ACHN (cell line): Measurements from ENCODE around the gene FAM171A2.
A peak's percentile ranks its signal among the peaks of the same experiment; 100 is the strongest.
"Not testable (repeated sequence)": the region's sequence is repeated elsewhere in the genome, so short reads cannot be mapped to it uniquely, and the experiment has no call there.

Source experiments
- DNase-seq: peaks from one replicate; pipeline ENCODE4 v3.0.0-alpha.2; 2015
- in situ Hi-C: cut with HindIII; loops from 2 replicates; pipeline ENCODE4 v1.10.0; 2017; ENCODE audit warnings: low sequenced_read_pairs, low pct_ligation_motif_present, low pct_unique_long_range_greater_than_20kb

The FAM171A2 gene

DNA sequence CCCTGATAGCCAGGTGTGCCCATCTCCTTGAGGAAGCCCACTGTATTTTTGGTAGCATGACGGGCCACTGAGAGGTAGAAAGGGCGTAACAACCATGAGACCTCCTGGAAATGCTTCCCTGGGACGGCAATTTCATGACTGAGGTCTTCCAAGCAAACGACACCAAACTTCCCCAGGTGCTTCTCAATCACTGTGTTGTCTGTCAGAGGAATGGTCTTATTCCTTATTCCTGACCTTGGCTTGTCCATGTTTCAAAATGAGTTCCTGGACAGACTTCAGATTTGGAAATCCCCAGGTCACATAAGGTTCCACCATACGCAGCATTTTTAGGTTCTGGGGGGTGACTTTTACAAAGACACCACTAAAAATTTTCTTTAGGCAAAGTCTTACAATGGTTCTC lies 1.4 kb upstream of the FAM171A2 start:
- in situ Hi-C loops, result not testable (repeated sequence)

DNA sequence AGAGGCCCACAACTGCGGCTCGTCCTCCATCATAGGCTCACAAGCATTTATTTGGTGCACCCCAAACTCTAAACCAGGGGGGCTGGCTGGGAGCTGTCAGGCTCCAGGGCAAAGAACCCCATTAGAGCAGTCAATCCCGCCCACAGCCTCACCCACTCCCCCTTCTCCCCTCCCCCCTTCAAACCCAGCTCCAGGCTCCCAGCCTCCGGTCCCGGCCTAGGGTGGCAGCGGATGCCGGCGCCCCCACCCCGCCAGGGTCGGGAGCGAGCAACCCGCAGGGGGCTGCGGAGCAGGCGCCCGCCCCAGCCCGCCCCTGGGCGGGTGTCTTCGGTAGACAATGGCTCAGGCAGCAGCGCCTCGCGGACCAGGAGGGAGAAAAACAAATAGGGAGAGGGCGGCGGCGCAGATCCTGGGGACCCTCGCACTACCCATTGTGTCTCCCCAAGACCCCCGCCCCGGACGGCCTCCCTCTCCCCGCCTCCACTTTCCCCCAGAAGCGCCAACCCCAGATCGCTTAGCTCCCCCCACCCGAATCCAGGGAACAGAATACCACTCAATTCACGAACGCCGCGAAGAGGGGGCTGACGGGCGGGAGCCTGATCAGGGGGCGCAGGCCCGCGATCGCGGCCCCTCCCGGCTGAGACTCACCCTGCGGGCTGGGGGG lies 572 bp downstream of the FAM171A2 start:
- in situ Hi-C loops, result no loop called here

More for the DNA sequence above, 1.4 kb upstream of the FAM171A2 start:
- DNase-seq, result not testable (repeated sequence)

DNA sequence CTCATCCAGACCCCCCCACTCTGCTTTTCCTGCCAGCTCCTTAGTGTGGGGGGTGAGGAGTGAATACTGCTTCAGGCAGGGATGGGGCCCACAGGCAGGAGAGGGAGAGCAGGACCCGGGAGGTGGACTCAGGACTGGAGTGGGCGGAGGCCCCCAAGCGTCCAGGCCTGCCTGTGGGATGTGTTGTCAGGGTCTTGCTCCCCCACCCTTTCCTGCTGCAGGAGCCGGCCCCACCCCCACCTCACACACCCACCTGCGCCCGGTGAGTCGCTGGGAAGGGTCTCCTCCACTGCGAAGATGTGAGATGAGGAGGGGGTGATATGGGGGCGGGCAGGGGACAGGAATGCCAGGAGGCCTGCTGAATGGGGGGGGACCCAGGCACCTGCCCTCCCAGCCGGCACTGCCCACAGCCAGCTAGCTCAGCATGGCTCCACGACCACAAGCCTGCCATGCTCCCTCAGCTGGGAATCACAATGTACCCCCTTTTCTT lies 1.1 kb downstream of the FAM171A2 start:
- DNase-seq, result no peak
- in situ Hi-C loops, result no loop called here

More for the DNA sequence above, 572 bp downstream of the FAM171A2 start:
- peak; percentile 22 for DNase-seq

DNA sequence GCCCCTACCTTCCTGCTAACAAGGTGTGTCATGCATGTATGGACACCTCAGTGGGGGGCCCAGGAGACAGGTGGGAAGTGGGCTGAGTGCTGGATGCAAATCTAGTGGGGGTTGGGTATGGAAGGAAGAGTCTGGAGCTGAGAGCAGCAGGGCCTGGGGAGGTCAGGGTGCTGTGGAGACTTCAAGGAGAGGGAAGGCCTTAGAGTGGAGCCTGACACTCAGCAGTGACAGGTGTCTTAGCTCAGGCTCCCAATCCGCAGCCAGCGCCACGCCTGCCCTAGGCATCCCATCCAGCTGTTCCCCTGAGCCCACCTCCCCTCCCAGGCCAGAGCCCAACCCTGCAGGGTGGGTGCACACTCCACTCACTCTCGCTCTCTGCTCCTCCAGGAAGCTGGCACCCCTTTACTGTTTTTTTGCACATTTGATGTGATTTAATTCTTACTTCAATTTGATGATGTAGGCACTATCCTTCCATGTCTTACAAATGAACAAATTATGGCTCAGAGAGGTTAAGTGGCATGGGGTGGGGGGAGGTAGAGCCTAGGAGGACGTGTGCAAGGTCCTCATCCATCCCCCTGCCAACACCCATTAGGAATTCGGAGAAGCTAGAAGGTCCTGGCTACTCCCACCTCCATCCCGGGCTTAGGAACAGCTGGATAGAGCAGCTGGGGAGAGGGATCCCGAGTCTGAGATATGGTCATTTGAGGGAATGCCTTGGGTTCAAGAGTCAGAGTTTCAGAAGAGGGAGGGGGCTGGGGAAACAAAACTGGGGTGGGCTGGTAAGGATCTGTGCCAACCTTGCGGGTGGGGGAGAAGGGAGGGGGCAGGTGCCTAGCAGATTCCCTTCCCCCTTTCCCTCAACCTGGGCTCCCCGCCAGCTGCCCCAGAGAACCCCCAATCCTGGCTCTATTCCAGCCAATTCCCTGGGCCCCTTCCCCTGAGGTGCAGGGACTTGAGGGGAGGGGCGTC lies 2.1 kb downstream of the FAM171A2 start:
- in situ Hi-C loops, result no loop called here
- DNase-seq, result no peak

DNA sequence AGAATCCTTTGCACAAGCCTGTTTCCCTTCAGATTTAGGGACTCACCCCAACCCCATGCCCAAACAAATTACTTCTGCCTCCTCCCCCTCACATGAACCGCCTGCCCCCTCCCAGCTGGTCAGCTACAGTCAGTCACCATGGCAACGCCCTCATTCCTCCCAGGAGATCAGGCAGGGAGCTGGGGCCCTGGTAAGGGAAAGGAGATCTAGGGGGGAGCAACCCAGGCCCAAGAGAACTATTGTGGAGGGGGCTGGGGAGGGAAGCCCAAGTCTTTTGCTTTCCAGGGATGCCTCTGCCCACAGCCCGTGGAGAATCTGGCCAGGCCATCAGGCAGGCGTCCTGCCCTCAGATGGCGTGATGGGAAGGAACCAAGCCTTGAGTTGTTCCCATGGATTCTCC lies 2.8 kb downstream of the FAM171A2 start:
- in situ Hi-C loops, result no loop called here
- DNase-seq, result no peak

DNA sequence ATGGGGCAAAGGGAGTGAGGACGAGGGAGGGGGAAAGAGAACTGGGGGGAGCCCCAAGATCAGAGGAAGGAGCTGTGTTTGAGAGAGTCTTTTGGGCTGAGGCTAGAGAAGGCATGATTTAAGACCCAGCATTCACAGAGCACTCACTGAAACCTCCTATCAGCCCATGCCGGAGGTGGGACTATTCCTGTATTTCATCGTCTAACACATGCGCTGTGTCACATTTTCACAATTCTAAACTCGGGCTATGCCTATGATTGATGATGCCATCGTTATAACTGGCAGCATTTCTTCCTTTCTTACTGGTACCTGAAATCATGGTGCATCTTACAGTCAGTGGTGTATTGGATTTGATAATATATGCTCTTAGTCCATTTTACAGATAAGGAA lies 3.5 kb downstream of the FAM171A2 start:
- in situ Hi-C loops, result no loop called here
- DNase-seq, result no peak

DNA sequence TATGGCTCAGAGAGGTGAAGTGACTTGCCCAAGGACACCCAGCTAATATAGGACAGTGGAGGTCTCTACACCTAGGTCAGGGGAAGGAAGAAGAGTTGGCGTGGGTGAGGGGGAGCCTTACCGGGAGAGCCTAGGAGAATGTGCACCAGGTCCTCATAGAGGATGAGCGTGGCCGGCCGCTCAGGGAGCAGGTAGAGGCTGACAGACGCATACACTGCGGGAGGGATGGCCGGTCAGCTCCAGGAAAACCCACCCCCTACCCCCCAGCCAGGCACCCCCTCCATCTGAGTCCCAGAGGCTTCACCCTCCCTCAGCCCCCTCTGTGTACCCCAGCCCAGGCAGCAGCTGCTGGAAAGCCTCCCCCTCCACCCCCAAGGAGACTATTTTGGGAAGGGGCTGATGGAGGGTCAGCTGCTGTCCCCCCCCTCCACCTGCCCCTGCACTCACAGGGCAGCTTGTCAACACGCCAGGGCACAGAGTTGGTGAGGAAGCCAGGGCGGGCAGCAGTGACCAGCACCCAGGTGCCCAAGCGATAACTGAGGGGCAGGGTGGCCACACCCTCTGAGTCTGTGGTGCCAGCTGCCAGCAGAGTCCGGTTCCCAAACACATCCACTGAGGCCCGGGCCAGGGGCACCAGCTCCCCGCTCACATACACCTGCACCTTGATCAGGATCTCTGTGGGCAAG lies 4.1 kb downstream of the FAM171A2 start:
- in situ Hi-C loops, result no loop called here
- DNase-seq, result no peak

DNA sequence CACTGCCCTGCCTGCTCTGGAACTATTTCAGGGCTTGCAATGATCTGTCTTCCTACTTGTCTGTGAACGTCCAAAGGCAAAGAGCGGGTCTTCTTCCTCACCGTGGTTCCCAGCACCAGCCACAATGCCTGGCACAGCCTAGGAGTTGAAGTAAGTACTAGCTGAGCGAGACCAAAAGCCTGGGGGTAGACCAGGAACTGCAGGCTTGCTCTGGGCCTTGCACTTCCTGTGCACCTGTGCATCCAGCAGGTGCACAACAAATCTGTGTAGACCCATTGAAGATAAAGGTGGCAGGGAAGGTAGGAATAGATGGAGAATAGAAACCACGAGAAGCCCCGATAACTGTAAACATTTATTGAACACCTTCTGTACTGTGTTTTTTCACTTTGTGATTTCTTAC lies 4.6 kb downstream of the FAM171A2 start:
- DNase-seq, result no peak
- in situ Hi-C loops, result no loop called here

DNA sequence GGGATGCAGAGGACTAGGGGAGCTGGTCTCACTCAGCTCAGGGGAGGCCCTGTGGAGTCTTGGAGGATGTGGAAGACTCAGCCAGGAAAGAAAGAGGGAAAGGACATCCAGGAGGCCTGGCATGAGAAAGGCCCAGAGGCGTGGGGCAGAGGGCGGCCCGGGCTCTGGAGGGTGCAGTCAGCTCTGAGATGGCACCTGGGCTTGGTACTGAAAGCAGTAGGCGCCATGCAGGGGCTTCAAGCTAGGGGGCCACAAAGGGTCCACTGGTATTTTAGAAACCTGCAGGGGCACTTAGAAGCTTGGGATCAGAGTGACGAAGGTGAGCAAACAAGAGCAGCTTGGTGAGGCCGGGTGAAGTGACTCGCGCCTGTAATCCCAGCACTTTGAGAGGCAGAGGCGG lies 5.6 kb downstream of the FAM171A2 start:
- DNase-seq, result no peak
- in situ Hi-C loops, result no loop called here

DNA sequence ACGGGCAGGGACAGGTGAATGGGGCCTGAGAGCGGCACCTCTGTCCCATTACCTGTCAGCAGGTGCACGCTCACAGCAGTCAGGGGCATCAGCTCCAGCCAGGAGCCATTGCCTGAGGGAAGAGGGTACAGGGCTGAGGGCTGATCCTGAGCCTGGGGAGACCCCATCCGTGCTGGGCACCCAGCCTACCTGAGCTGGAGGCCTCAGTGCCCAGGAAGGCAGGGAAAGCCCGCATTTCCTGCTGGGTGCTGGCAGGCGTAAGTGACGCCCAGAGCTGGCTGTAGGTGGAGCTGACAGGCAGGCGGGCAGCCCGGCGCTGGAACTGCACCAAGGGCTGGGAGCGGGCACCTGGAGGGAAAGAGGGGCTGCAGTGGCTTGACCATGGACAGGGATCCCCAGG lies 7.4 kb downstream of the FAM171A2 start:
- in situ Hi-C loops, result no loop called here

DNA sequence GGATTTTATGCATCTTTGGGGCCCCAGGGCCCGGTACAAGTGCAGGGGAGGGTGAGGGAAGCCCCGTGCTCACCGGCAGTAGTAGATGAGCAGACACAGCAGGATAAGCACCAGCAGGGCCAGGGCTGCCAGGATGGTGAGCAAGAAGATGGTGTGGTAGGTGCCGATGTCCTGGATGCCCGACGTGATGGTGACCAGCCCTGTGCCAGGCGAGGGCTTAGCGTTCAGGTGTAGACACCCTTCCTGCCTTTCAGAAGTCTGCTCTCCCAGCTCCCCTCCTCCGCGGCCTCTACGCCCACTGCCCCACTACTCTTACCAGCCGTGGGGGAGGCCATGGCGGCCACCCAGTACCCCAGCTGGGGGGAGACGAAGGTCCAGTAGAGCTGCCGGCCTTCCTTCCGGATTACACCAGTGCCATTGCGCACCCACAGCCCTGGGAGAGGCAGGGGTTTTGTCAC lies 8.0 kb downstream of the FAM171A2 start:
- no peak for DNase-seq
- in situ Hi-C loops, result no loop called here

More for the DNA sequence above, 7.4 kb downstream of the FAM171A2 start:
- no peak for DNase-seq

DNA sequence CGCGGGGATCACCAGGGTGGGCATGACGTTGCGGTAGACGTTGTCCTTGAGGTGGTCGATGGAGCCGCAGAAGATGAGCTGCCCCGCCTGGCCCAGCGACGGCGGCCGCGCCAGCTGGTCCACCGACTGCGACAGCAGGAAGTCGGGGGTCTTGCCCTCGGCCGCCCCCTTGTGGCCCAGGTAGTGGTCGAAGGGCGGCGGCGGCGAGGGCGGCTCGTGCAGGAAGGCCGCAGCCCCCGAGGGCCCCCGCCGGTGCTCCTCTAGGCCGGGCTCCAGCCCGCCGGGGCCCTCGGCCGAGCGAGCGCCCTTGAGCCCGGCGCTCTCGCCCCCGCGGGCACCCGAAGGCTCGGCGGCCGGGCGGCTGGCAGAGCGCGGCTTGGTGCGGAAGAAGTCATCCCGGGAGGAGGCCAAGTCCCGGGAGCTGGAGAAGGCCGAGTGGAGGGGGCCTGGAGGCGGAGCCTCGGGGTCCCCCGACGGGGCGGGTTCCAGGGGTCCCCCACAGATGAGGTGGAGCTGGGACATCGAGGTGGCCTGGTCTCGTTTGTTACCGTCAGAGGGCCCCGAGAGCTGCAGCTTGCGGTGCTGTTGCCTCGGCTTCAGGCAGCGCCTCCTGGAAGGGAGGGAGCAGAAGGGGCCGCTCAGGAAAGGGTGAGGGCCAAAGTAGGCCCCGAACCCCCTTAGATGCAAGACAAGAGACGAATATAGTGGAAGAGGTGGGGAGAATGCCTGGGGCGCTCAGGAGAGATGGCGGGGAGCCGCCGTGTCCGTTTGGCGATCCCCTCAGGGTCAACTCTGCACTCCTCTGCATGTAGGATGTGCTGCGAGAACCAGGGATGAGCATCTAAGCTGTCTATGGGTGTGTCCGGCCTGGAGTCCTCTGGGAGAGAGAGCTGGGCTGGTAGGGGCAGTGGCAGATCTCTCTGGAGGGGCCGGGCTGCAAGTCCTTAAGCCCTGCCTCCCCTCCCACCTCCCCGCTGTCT lies 8.8 kb downstream of the FAM171A2 start:
- DNase-seq, result no peak
- in situ Hi-C loops, result no loop called here

DNA sequence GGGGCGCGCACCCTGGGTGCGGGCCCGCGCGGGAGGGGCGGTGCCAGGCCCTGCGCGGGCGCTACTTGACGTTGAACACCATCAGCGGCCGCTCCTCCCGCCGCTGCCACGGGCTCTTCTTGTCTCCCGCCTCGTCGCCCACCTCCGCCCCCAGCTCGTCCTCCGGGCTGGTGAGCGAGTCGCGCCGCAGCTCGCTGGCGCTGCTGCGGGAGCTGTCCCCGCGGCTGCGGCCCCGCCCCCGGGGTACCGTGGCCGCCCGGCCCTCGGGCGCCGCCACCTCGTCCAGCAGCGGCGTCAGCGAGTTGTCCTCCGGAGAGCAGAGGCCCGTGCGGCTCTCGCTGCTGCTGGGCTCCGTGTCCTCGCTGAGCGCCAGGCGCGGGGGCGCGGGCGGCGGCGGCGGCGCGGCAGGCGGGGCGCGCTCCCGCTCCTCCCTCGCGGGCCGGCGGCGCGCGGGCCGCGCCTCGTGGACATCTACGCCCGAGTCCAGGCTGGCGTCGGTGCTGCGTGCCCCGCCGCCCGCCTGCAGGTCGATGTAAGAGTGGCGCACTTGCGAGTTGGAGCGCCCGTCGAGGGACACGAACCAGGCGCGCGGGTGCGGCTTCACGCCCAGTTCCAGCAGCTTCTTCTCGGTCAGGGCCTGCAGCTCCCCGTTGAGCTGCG lies 9.9 kb downstream of the FAM171A2 start:
- no peak for DNase-seq

DNA sequence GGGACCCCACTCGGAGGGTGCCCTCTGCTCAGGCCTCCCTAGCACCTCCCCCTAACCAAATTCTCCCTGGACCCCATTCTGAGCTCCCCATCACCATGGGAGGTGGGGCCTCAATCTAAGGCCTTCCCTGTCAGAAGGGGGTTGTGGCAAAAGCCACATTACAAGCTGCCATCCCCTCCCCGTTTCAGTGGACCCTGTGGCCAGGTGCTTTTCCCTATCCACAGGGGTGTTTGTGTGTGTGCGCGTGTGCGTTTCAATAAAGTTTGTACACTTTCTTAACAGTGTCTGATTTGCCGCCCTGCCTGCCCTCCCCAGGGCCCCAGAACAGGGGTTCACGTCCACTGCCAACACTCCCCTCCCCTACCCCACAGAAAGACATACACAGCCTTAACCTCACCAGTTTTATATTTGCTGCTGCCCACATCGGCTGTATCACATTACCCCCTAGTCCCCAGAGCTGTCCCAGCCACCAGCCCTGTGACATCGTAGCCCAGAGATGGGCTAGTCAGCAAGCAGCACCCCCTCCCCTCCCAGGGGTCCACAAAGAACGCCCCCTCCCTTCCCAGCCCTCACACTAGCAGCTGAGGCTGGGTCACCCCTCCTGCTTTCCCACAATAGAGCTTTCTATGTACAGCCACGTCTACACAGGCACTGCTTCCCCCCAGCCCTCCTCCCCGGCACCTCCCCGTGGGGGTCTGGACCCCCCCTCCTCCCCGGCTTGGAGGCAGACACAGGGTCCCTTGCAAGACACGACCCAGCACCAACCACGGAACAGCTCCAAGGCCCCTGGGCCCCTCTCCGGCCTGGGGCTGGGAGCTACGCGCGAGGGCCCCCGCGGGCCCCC lies 10.6 kb downstream of the FAM171A2 start:
- no peak for DNase-seq
- in situ Hi-C loops, result no loop called here

More for the DNA sequence above, 9.9 kb downstream of the FAM171A2 start:
- in situ Hi-C loops, result no loop called here

DNA sequence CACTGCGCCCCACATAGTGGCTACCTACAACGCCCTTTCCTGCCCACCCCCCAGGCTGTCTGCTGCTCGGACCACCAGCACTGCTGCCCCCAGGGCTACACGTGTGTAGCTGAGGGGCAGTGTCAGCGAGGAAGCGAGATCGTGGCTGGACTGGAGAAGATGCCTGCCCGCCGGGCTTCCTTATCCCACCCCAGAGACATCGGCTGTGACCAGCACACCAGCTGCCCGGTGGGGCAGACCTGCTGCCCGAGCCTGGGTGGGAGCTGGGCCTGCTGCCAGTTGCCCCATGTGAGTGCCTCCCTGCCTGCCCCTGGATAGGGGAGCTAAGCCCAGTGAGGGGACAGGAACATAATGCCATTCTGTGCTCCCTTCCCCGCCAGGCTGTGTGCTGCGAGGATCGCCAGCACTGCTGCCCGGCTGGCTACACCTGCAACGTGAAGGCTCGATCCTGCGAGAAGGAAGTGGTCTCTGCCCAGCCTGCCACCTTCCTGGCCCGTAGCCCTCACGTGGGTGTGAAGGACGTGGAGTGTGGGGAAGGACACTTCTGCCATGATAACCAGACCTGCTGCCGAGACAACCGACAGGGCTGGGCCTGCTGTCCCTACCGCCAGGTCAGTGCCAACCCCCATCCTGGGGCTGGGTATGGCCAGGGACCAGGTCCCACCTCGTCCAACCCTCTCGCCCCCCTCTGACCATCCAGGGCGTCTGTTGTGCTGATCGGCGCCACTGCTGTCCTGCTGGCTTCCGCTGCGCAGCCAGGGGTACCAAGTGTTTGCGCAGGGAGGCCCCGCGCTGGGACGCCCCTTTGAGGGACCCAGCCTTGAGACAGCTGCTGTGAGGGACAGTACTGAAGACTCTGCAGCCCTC lies 11.5 kb downstream of the FAM171A2 start:
- in situ Hi-C loops, result no loop called here
- no peak for DNase-seq

DNA sequence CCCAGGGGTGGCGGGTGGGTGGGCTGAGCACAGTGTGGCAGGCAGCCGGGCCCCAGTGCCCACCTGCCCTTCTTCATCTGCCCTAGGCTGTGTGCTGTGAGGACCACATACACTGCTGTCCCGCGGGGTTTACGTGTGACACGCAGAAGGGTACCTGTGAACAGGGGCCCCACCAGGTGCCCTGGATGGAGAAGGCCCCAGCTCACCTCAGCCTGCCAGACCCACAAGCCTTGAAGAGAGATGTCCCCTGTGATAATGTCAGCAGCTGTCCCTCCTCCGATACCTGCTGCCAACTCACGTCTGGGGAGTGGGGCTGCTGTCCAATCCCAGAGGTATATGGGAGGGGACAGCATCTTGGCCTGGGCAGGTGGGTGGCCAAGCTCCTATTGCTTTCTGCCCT lies 12.2 kb downstream of the FAM171A2 start:
- no peak for DNase-seq
- in situ Hi-C loops, result no loop called here
